DMS79 treated with DMSO at 0.1 percent for 48 hours (cell line): ENCODE results near the gene CDC40.

Experiments used
- DNase-seq: peaks from one replicate; lab custom pipeline; 2025; lab: John Stamatoyannopoulos, UW

CDC40 gene

DNA sequence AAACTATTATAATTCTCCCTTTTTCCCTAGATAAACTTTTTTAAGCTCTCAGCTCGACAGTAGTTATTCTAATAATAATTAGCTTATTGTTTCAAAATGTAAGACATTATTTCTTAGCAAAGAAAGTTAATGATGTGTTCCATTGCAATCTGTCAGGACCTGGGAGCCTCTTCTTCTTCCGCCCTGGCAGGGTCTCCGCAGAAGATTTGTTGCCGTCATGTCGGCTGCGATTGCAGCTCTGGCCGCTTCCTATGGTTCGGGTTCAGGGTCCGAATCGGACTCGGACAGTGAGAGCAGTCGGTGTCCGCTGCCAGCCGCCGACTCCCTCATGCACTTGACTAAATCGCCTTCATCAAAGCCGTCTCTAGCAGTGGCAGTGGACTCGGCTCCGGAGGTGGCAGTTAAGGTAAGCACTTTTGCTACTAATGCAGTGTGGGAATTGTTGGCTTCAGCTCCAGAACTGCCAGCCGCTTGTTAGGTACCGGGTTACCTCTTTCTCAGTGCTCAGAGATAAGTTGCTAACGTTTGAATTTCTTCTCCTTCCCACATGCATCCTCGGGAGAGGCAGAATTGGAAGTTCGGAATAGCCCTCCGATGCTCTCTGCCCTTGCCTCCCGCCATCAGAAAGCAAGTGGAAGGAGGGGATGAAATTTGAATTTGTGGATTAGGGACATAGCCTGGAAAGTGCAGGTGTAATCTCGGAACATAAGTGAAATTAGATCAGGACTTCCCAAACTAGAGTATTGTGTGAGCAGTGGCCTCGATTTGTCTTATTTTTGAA lies at the start of gene CDC40:
TSS of gene CDC40 (plus strand) at position 200 of the 781 bp plus-strand sequence. CDS start at position 218, 18 bp downstream.
- no peak for DNase-seq

DNA sequence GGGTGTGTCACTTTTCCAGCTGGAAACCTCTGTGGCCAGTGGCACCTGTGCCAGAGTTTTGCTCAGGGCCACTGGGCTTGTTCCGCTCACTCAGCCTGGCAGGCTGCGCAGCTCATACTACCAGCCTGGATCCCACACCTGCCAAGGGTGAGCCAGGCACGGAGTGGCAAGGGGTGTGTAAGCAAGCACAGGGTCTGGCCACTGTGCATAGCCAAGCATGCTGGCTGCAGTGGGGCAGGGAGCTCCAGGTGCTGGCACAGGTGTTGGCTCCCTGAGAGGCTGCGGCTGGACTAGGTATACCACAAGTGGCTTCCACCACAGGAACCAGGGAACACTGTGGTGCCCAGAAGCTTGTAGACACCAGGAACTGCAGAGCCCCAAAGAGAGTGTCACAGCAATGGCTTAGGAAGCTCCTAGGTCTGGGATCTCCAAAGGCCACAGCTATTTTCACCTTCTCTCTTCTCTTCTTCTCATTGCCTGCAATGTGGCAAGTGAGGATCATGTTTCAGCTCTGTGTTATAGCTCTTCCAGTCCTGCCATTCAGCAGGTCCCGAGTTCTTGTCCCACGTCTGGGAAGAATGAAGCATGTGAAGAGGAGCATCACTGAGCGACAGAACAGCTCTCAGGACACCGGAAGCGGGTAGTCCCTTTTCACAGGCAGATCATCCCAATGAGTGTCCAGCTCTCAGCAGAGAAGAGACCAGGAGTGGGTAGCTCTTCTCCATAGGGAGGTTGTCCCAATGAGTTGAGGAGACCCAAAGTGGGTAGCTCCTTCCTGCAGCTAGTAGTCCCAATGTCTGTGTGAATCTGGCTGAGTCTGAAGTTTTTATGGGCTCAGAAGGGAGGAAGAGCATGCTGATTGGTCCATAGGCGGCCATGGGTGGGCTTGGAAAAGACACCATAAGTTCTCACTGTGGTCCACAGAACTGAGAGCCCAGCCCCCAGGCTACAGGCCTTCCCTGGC lies 42.0 kb upstream of the CDC40 start:
- no peak for DNase-seq

DNA sequence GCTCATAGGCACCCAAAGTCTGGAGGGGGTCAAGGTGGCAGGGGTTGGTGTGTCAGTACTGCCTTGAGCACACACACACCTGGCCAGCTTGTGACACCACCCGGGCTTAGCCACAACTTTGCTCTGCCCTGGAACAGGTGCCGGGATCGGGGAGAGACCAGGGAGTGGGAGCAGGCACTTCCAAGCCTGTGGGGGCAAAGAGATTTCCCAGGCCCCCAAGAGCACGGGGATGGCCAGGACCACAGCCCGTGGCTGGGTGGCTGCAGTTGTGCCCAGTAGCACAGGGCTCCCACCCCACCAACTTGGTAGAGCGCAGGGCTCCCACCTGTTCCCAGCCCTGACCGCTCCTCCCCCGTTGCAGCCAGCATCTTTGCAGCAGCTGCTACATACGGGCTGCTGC lies 41.2 kb upstream of the CDC40 start:
- no peak for DNase-seq

DNA sequence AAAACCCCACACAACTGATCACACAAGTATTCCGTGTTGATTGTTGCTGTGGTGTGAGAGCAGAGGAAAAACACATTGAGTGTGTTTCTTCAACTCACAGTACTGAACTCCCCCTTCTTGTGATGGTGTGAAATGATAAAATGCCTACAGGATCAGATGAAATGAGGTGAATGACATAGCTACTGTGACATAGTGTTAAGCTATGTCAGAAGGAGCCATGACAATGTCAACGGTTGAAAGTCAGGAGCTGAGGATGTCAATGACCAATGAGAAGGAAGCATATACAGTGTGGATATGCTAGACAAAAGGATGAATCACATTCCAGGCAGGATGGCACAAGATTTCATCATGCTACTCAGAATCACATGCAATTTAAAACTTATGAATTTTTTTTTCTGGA lies 39.6 kb upstream of the CDC40 start:
- no peak for DNase-seq

GRCh38 chr6:110147870-110148269 lies 32.4 kb upstream of the CDC40 start:
- DNase-seq: no peak

DNA sequence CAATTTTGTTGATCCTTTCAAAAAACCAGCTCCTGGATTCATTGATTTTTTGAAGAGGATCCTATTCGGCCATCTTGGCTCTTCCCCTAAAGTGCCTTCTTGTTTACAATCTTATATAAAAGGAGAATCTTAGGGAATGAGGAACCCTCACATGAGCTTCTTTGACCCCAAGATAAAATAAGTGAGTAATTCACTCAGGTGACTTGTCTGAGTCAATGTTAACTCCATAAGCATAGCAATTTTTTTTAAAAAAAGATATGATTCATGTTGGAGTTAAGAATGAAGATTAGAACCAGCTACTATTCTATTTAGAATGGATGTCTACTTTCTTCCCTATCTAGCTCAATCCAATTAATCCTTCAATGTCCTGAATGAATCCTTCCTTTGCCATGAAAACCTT lies 21.7 kb upstream of the CDC40 start:
- DNase-seq: no peak

- DNase-seq: no peak
Observed at GRCh38 chr6:110170081-110170480, 10.1 kb upstream of the CDC40 start.

- DNase-seq: no peak
Observed at GRCh38 chr6:110173506-110174132, 6.6 kb upstream of the CDC40 start.

DNA sequence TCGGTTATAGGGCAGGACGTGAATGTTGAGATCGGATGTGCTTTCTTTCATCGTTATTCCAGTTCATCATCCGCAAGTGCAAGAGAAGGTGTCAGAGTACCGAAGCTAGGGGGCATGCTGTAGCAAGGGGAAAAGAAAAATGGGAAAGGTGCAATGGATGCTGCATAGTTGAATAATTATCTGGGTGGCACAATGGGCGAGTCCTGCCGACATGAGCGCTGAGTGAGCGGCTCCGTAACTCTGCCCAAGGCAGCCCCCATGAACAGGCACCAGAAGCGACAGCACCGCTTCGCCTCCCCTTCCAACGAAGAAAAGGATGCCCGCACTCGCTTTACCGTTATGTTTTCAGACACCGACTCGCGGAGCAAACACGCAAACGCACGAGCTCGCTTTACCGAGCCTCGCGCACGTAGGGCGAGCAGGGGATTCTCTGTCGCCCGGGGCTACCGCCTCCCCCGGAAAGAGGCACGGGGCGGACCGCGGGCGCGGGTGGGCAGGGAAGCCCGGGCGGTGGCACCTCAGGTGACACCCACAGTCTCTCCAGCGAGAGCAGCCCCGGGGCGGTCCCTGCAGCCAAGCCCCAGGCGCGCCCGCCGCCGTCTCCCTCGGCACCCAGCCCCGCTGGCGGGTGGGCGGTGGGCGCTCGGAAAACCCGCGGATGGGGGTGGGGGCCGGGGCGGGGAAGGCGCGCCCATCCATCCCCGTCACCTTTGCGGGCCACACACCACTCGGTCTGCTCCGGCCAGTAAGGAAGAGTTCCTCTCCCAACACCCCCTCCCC lies 1.4 kb upstream of the CDC40 start:
- DNase-seq: peak; percentile 88

DNA sequence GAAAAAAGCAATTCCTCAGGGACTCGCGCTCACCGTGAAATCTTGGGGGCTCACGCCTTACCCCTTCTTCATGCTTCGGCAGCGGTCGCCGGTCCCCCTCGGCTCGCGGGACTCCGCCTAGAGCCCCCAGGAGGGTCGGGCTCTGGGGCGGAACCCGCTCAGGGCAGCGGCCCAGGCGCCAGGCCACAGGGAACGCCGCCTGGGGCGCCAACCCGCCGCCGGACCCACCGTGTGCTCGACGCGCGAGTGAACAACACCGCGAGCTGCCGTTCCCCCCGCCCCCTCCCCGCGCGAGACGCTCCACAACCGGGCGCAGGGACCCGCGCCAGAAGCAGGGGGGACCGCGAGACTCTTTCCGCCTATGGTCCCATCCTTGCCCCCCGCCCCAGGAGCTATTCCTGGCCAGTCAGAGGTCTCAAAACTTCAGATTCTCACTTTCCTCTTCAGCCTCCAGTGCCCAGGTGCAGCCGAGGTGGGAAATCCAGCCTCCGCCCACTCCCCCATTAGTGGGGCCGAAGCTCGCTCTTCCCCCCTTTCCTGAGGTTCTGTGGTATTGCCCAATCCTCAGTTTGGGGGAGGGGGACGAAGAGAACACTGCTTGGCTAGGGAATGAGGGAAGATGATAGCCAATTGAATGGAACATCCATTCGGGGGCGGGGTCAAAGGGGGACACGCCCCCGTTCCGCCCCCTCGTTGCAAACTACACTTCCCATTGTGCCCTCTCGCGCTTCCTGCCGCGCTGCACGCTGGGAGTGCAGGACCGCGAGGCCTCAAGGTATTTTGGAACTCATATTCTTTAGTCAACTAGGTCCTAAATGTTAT lies 610 bp upstream of the CDC40 start, which contains the start of gene WASF1:
TSS of gene WASF1 (minus strand) at position 265 of the 822 bp plus-strand sequence. CDS start 52,069 bp downstream, outside the sequence.
- peak; percentile 96 for DNase-seq

DNA sequence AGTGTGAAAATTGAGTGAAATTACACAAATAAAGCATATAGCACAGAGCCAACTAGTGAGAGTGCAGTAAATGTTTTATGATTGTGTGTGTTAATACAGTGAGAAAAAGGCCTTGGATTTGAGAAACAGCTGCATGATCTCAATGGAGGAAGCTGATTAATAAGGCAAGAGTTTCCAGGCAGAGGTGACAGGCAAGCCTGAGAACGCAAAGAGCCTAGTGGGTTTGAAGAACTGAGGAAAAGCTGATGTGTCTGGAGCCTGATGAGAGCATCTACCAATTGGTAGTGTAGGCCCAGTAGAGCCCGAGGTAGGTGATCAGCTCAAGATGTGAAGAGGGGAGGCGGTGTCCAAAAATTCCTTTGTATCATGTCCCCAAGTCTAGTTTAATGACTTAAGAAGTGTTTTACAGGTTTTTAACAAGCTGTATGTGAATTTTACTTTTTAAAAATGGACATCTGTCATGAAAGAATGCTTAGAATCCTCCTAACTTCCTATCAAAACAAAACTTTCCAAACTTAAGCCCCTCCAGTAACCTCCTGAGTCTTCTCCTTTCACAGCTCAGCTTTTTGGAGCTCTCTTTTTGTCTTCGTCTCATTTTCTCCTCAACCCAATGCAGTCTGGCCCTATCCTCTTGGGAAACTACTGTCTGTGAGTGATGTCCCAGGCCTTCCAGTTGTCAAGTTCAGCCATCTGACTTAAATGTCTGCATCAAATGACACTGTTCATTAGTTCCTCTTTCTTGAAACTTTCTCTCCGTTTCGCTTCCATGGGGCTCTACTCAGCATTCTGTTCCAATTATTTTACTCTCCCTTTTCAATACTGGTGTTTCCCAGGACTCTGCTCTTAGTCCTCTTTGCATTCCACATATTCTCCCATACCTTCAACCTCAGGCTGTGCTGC lies 1.2 kb downstream of the CDC40 start:
- DNase-seq: no peak

DNA sequence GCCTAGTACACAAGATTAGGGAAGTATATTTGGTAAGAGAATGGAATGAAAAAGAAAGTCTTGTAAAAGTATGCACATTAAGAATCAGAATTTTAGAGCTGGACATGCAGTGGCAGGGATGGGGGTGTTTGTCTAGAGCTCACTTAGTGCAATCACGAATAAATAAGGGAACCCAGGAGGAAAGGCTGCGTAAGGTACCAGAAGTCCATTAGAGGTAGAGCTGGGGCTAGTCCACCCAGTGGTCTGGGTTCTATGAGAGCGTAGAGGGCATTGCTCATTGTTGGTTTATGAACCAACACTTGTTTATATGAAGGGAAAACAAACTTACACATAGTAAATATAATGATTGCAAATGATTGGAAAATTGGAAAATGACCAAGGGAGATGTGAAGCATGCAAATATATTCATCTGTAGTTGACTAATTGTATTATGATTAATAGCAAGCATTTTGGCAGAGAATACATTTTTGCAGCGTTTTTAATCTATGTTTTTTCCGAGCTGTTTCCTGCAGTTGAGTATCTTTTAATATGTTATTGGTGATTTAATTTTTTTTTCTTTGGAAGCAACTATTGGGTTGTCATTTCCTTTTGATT lies 3.2 kb downstream of the CDC40 start:
- no peak for DNase-seq

GRCh38 chr6:110185879-110186278 lies 5.7 kb downstream of the CDC40 start:
- DNase-seq: no peak

DNA sequence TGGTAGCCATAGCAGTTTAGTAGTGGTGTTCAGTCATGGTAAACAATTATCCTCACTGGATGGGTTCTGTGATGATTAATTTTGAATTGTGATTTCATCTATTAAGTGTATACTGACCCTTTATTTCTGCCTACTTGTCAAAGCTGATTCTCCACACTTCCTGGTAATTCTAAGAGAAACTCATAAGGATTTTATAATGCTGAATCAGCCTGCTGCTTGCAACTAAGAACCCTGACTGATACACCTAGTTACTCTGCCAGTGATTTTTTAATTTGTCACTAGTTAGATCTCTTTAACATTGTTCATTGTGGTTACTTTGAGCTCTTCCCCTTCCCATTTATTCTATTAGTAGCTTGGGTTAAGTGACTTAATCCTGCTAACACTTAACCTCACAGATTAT lies 8.6 kb downstream of the CDC40 start:
- DNase-seq: no peak

GRCh38 chr6:110190726-110191125 lies 10.5 kb downstream of the CDC40 start:
- no peak for DNase-seq

GRCh38 chr6:110191477-110191876 lies 11.2 kb downstream of the CDC40 start:
- DNase-seq: no peak

DNA sequence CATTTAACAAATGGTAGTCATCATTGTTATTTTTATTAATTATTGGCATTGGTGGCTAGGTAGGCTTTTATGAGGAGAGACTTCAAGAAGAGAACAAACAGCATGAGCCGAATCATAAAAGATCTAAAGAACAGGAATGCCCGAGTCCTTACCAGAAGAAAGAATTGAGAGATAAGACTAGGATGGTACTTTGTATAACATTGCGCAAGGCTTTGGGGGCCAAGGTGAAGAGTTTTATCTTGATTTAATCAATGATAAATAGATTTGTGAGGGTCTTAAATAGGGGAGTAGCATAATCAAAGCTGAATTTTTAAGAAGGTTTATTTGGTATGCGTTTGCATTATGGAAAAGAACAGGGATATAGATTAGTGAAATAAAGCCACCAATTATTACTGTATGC lies 15.4 kb downstream of the CDC40 start:
- no peak for DNase-seq

GRCh38 chr6:110196874-110197273 lies 16.6 kb downstream of the CDC40 start:
- no peak for DNase-seq

DNA sequence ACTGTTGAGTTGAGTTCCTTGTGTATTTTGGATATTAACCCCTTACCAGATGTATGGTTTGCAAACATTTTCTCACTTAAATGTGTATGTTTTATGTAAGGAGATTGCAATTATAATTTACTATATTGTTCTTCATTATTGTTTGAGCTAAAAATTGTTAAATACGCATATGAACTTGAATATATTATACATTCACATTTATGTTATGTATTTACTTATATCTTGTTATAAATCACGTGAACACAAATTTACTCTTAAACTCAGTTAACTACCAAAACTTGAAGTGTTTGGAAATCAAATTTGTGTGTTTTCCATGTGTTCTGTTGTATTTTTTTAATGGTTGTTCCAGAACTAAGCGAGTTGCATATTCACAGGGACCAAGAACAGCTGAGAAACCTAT lies 18.3 kb downstream of the CDC40 start:
- DNase-seq: no peak
